Thoracic aorta (tissue), 2 donors: ENCODE measurements around the gene CRYBG1. TPM values are rescaled to one million over a fixed set of nuclear protein-coding genes. Genes with fewer than 3 reads are reported as not detected.

ENCODE experiments used
- ATAC-seq: fragments of 150-250 bp; one replicate; pipeline ENCODE4 v1.8.0; 2017; ENCODE audit warnings: low read depth; ENCODE audit not compliant: insufficient number of reproducible peaks, low FRiP score
- DNase-seq: peaks from one replicate; pipeline ENCODE4 v3.0.0-alpha.2; 2020; ENCODE audit warnings: low spot score
- H3K27ac ChIP-seq, 2 donors: fragments of 200-600 bp; sonication (generic); 1 replicate in 1 of 2; 2 replicates in 1 of 2; pipeline ENCODE4 v1.5.1; 2016; ENCODE audit warnings: mild to moderate bottlenecking in 2 of 2, moderate library complexity in 2 of 2
- H3K27me3 ChIP-seq: fragments of 200-600 bp; sonication (generic); replicated peaks from 2 replicates; pipeline ENCODE4 v1.6.0; 2016; ENCODE audit warnings: mild to moderate bottlenecking; ENCODE audit not compliant: insufficient read depth
- H3K36me3 ChIP-seq: fragments of 200-600 bp; sonication (generic); one replicate; pipeline ENCODE4 v1.5.1; 2016
- H3K4me1 ChIP-seq, 2 donors: fragments of 200-600 bp; sonication (generic); 1 replicate in 1 of 2; 2 replicates in 1 of 2; pipeline versions ENCODE4 v1.5.1 to v1.6.0; 2016; ENCODE audit warnings: low read depth in 2 of 2, mild to moderate bottlenecking in 1 of 2; ENCODE audit not compliant: control insufficient read depth in 1 of 2
- H3K4me3 ChIP-seq: fragments of 200-600 bp; sonication (generic); 2 replicates; pipeline ENCODE4 v1.5.1; 2016; ENCODE audit warnings: mild to moderate bottlenecking
- H3K9me3 ChIP-seq: fragments of 200-600 bp; sonication (generic); 2 replicates; pipeline ENCODE4 v1.5.1; 2016
- total RNA-seq, 2 donors: library from RNA; depleted of rRNA; stranded (reverse); fragments of >200 nt; gene quantifications; one replicate each; pipeline versions ENCODE4 v1.1.0 to v1.2.3, GENCODE V29; 2016
- TF ChIP-seq, protein P1 (sequence below): fragments of 200-600 bp; sonication (generic); IDR thresholded peaks from one replicate; pipeline ENCODE4 v1.5.1; 2019; ENCODE audit warnings: antibody characterized with exemption

Gene CRYBG1
- total RNA-seq, 2 donors from 2014 or later, result 3.2 to 7.2 TPM

DNA sequence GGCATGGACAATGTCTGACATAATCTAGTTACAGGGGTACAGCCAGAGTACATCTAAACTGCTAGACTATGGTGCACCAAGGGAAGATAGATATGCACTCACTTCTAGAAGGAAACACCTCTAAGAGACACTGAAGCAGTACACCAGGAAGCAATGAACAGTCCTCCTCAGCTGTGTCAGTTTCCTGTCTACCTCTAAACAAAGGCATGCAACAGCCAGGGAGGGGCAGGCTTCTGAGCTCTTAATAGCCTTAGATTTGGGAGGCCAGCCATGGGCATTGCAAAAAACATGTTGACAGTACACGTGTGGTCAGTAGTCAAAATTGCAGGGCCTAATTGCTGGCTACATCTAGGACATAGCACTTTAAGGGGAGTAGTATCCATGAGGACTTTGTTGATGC, 21.4 kb downstream of the CRYBG1 start:
- H3K27ac ChIP-seq, result no peak overlapping the region
- no peaks in the 10 kb centered on the region for H3K9me3 ChIP-seq
- H3K36me3 ChIP-seq, result no peaks in the 10 kb centered on the region
- no peaks in the 10 kb centered on the region for H3K4me1 ChIP-seq
- H3K4me3 ChIP-seq, result no peak overlapping the region
- TF ChIP-seq, protein P1, sequence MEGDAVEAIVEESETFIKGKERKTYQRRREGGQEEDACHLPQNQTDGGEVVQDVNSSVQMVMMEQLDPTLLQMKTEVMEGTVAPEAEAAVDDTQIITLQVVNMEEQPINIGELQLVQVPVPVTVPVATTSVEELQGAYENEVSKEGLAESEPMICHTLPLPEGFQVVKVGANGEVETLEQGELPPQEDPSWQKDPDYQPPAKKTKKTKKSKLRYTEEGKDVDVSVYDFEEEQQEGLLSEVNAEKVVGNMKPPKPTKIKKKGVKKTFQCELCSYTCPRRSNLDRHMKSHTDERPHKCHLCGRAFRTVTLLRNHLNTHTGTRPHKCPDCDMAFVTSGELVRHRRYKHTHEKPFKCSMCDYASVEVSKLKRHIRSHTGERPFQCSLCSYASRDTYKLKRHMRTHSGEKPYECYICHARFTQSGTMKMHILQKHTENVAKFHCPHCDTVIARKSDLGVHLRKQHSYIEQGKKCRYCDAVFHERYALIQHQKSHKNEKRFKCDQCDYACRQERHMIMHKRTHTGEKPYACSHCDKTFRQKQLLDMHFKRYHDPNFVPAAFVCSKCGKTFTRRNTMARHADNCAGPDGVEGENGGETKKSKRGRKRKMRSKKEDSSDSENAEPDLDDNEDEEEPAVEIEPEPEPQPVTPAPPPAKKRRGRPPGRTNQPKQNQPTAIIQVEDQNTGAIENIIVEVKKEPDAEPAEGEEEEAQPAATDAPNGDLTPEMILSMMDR, result no peak
- H3K27me3 ChIP-seq, result no peaks in the 10 kb centered on the region
- DNase-seq, result no peak
- no peak for ATAC-seq

DNA sequence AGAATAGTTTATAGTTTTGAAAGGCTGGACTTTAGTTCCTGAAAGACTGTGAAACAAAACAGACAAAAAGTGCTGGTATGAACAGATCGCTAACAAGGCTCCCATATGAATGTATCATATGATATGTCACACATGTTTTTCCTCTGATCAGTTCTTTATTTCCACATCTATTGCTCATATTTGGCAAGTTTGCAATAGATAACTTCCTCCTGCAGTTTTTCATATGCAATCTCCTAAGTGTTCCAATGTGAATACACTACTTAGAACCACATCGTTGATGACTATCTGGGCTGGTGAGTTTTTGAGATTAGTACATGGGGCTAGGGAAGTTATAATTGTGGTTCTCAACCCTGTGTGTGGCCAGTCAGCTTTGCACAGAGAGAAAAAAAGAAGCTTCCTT, 23.1 kb downstream of the CRYBG1 start:
- no peak for ATAC-seq
- Histone ChIP-seq H3K9me3 (no peaks in the 10 kb centered on the region), H3K27ac (no peak overlapping the region), H3K36me3 (no peaks in the 10 kb centered on the region), H3K4me1 (no peaks in the 10 kb centered on the region), H3K4me3 (no peak overlapping the region), H3K27me3 (no peaks in the 10 kb centered on the region)
- no peak for DNase-seq
- TF ChIP-seq, protein P1, result no peak

DNA sequence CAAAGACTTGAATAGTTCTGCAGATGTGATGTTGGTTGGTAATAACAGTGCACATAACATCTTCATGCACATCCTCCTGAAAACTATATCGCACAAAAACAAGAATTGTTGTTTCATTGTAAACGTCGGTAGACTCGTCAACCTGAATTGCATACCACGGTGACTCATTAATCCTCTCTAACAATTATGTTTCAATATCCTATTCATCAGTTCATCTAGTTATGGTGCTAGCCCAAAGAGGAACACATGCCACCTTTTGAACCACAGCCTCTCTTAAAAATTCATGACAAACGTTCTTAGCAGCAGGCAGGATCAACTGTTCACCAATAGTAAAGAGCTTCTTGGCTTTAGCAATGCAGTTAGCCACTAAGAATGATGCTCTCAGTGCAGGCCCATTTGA, 25.0 kb downstream of the CRYBG1 start:
- DNase-seq, result no peak
- H3K4me1 ChIP-seq, result no peaks in the 10 kb centered on the region
- ATAC-seq, result no peak
- no peak overlapping the region for H3K27ac ChIP-seq
- TF ChIP-seq, protein P1, result no peak
- H3K9me3 ChIP-seq, result no peaks in the 10 kb centered on the region
- H3K36me3 ChIP-seq, result no peaks in the 10 kb centered on the region
- H3K4me3 ChIP-seq, result no peak overlapping the region
- no peaks in the 10 kb centered on the region for H3K27me3 ChIP-seq

DNA sequence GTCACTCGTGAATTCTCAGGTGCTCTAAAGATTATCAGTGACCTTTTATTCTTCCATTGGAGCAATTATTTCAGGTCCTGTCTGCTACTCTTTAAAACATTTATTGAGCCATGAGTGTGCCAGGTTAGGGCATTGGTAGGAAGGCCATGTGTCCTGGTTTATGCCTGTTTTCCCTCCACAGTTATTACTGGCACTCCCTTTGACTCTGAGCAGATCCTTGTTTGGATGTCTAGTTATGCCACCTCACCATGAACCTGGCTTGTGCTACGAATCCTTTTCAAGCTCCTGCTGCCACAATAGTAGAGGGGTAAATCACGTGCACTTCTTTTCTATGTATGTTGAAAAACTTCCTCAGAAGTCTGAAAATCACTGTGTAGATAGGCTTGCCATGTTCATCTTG, 27.4 kb downstream of the CRYBG1 start:
- no peak for ATAC-seq
- H3K4me3 ChIP-seq, result no peak overlapping the region
- H3K9me3 ChIP-seq, result no peaks in the 10 kb centered on the region
- no peaks in the 10 kb centered on the region for H3K36me3 ChIP-seq
- TF ChIP-seq, protein P1, result no peak
- no peaks in the 10 kb centered on the region for H3K4me1 ChIP-seq
- DNase-seq, result no peak
- H3K27ac ChIP-seq, result no peak overlapping the region
- H3K27me3 ChIP-seq, result no peaks in the 10 kb centered on the region

DNA sequence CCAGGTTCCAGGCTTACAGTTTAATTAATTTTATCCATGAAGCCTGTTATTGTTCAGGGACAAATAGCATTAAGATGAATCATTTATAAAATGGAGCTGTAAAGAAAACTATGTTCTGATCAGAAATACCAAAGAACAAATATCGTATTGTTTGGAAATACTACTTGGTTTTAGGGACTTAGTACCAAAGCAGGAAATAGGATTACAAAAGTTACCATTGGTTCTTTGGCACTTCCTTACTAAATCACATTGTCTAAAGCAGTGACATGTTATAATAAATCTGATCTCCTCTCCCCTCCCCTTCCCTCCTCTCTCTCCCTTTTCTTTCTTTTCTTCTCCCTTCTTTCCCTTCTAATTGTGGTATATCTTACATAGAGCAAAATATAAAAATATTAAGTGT, 29.6 kb downstream of the CRYBG1 start:
- TF ChIP-seq, protein P1, result no peak
- ATAC-seq, result no peak
- Histone ChIP-seq H3K9me3 (no peaks in the 10 kb centered on the region), H3K4me1 (no peaks in the 10 kb centered on the region), H3K4me3 (no peak overlapping the region), H3K27ac (no peak overlapping the region), H3K36me3 (no peaks in the 10 kb centered on the region), H3K27me3 (no peaks in the 10 kb centered on the region)
- DNase-seq, result no peak
